ENCODE results near the gene SHE.

SHE gene

GRCh38 chr1:154453161-154453560 is 49.1 kb downstream of the SHE start:
- Histone ChIP-seq H3K27me3 (replicated peaks; ENCODE audit: insufficient read depth, low read length) (no peaks in the 10 kb centered on the region), H3K9ac (ENCODE audit: low read length) (no peak overlapping the region), H3K4me1 (ENCODE audit: low read length) (peaks cover 10% of the 10 kb centered on the region), H3K4me3 (ENCODE audit: low read length) (no peak overlapping the region), H3K4me2 (ENCODE audit: low read depth, low read length) (no peak overlapping the region), H4K20me1 (ENCODE audit: insufficient read depth, low read length) (no peaks in the 10 kb centered on the region), H3K9me2 (replicated peaks; ENCODE audit: insufficient read depth, low read length) (no peaks in the 10 kb centered on the region), H3K36me3 (replicated peaks; ENCODE audit: insufficient read depth, low read length) (peaks cover 23% of the 10 kb centered on the region), H3K27ac (ENCODE audit: low read length) (no peak overlapping the region), H3K9me3 (replicated peaks; ENCODE audit: insufficient read depth, low read length) (no peaks in the 10 kb centered on the region), H3K79me2 (ENCODE audit: low read length) (peaks cover 8% of the 10 kb centered on the region), H3F3A (ENCODE audit: insufficient read depth, low read length) (no peaks in the 10 kb centered on the region), H2AFZ (ENCODE audit: low read length) (no peak overlapping the region)
- no peak for DNase-seq
- no peak for TF ChIP-seq EZH2 (optimal IDR thresholded peaks at IDR 0.05; ENCODE audit: low read depth, low read length)
- no peak for TF ChIP-seq EZH2phosphoT487 (IDR thresholded peaks at IDR 0.05; ENCODE audit: low read length)
- TF ChIP-seq CTCF (IDR thresholded peaks at IDR 0.05; ENCODE audit: low read length), result no peak

GRCh38 chr1:154448331-154448811 is 53.8 kb downstream of the SHE start:
- Histone ChIP-seq H3K9me3 (replicated peaks; ENCODE audit: insufficient read depth, low read length) (no peaks in the 10 kb centered on the region), H3F3A (ENCODE audit: insufficient read depth, low read length) (peaks cover 22% of the 10 kb centered on the region), H3K9me2 (replicated peaks; ENCODE audit: insufficient read depth, low read length) (no peaks in the 10 kb centered on the region), H2AFZ (ENCODE audit: low read length) (no peak overlapping the region), H3K27ac (ENCODE audit: low read length) (no peak overlapping the region), H3K79me2 (ENCODE audit: low read length) (peaks cover 29% of the 10 kb centered on the region), H3K4me3 (ENCODE audit: low read length) (no peak overlapping the region), H3K9ac (ENCODE audit: low read length) (no peak overlapping the region), H3K27me3 (replicated peaks; ENCODE audit: insufficient read depth, low read length) (no peaks in the 10 kb centered on the region), H3K4me2 (ENCODE audit: low read depth, low read length) (no peak overlapping the region), H3K4me1 (ENCODE audit: low read length) (peaks cover 3% of the 10 kb centered on the region), H4K20me1 (ENCODE audit: insufficient read depth, low read length) (no peaks in the 10 kb centered on the region), H3K36me3 (replicated peaks; ENCODE audit: insufficient read depth, low read length) (peaks cover 33% of the 10 kb centered on the region)
- no peak for TF ChIP-seq CTCF (IDR thresholded peaks at IDR 0.05; ENCODE audit: low read length)
- no peak for TF ChIP-seq EZH2 (optimal IDR thresholded peaks at IDR 0.05; ENCODE audit: low read depth, low read length)
- TF ChIP-seq EZH2phosphoT487 (IDR thresholded peaks at IDR 0.05; ENCODE audit: low read length), result no peak
- no peak for DNase-seq

DNA sequence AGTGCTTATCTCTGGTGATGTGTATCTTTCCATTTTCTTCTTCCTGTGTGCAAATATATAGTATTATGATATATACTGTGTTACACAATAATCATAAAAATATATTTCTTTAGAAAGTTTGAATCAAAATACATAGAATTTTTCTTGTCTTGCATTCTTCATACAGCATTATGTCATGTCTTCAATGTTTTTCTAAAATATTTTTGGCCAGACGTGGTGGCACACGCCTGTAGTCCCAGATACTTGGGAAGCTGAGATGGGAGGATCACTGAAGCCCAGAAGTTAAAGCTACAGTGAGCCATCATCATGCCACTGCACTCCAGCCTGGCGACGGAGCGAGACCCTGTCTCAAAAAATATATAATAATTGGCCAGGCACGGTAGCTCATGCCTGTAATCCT is 55.4 kb downstream of the SHE start:
- Histone ChIP-seq H3K9me3 (replicated peaks; ENCODE audit: insufficient read depth, low read length) (no peaks in the 10 kb centered on the region), H2AFZ (ENCODE audit: low read length) (no peak overlapping the region), H4K20me1 (ENCODE audit: insufficient read depth, low read length) (no peaks in the 10 kb centered on the region), H3K4me1 (ENCODE audit: low read length) (0 out of 2 replicates have a peak, but pooled peaks cover 4% of the 10 kb centered on the region), H3K27ac (ENCODE audit: low read length) (no peak overlapping the region), H3K9me2 (replicated peaks; ENCODE audit: insufficient read depth, low read length) (no peaks in the 10 kb centered on the region), H3K79me2 (ENCODE audit: low read length) (peaks cover 45% of the 10 kb centered on the region), H3K36me3 (replicated peaks; ENCODE audit: insufficient read depth, low read length) (peaks cover 45% of the 10 kb centered on the region), H3K4me3 (ENCODE audit: low read length) (no peak overlapping the region), H3K4me2 (ENCODE audit: low read depth, low read length) (no peak overlapping the region), H3F3A (ENCODE audit: insufficient read depth, low read length) (peaks cover 29% of the 10 kb centered on the region), H3K27me3 (replicated peaks; ENCODE audit: insufficient read depth, low read length) (no peaks in the 10 kb centered on the region), H3K9ac (ENCODE audit: low read length) (no peak overlapping the region)
- TF ChIP-seq EZH2phosphoT487 (IDR thresholded peaks at IDR 0.05; ENCODE audit: low read length) (no peak), CTCF (IDR thresholded peaks at IDR 0.05; ENCODE audit: low read length) (no peak), EZH2 (optimal IDR thresholded peaks at IDR 0.05; ENCODE audit: low read depth, low read length) (no peak)
- no peak for DNase-seq
